LNCAP (cell line): ENCODE measurements around the gene FAM177A1.

Experiments
- TF ChIP-seq, protein P1 (sequence below): fragments of 450-650 bp; IDR thresholded peaks from 2 replicates; pipeline ENCODE4 v1.5.1; 2017; ENCODE audit warnings: mild to moderate bottlenecking

Gene FAM177A1

DNA sequence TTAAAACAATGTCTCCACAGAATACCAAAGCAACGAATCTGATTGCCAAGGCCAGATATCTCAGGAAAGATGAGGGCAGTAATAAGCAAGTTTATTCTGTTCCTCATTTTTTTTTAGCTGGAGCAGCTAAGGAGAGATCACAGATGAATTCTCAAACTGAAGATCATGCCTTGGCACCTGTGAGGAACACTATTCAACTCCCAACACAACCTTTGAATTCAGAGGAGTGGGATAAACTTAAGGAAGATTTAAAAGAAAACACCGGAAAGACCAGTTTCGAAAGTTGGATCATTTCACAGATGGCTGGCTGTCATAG, 77.3 kb downstream of the FAM177A1 start:
- TF ChIP-seq, protein P1, sequence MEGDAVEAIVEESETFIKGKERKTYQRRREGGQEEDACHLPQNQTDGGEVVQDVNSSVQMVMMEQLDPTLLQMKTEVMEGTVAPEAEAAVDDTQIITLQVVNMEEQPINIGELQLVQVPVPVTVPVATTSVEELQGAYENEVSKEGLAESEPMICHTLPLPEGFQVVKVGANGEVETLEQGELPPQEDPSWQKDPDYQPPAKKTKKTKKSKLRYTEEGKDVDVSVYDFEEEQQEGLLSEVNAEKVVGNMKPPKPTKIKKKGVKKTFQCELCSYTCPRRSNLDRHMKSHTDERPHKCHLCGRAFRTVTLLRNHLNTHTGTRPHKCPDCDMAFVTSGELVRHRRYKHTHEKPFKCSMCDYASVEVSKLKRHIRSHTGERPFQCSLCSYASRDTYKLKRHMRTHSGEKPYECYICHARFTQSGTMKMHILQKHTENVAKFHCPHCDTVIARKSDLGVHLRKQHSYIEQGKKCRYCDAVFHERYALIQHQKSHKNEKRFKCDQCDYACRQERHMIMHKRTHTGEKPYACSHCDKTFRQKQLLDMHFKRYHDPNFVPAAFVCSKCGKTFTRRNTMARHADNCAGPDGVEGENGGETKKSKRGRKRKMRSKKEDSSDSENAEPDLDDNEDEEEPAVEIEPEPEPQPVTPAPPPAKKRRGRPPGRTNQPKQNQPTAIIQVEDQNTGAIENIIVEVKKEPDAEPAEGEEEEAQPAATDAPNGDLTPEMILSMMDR = no peak

GRCh38 chr14:35124127-35124526, 78.1 kb downstream of the FAM177A1 start:
- TF ChIP-seq, protein P1 = no peak
